ENCODE results near the gene TMIGD3.

The TMIGD3 gene

GRCh38 chr1:111446546-111446945 is 56.9 kb downstream of the TMIGD3 start:
- DNase-seq: no peak

GRCh38 chr1:111444031-111444430 is 59.4 kb downstream of the TMIGD3 start:
- DNase-seq: no peak

GRCh38 chr1:111442457-111442856 is 61.0 kb downstream of the TMIGD3 start:
- no peak for DNase-seq

- peak; percentile 14 for DNase-seq
Observed at GRCh38 chr1:111441573-111442192, 61.8 kb downstream of the TMIGD3 start.

GRCh38 chr1:111439461-111440351 is 63.7 kb downstream of the TMIGD3 start:
- DNase-seq: no peak

GRCh38 chr1:111436726-111437125 is 66.7 kb downstream of the TMIGD3 start:
- peak; percentile 49 for DNase-seq

Measured in EL (cell line).